CD4-positive, alpha-beta memory T cell (primary cell): Measurements from ENCODE around the gene RIC8B. TPM values are rescaled to one million over a fixed set of nuclear protein-coding genes. Genes with fewer than 3 reads are reported as not detected.
"Not testable (repeated sequence)": the region's sequence is repeated elsewhere in the genome, so short reads cannot be mapped to it uniquely, and the experiment has no call there.

Experiments
- CTCF ChIA-PET: fragments of 350-600 bp; sonication (Branson Sonifier 250); formaldehyde crosslinking; loops from one replicate; lab custom pipeline; 2021; ENCODE audit warnings: inconsistent platforms; ENCODE audit not compliant: partially characterized antibody; lab: Charles Lee
- POLR2A ChIA-PET: fragments of 350-600 bp; sonication (Branson Sonifier 250); formaldehyde crosslinking; loops from one replicate; lab custom pipeline; 2021; ENCODE audit not compliant: partially characterized antibody; lab: Charles Lee
- DNase-seq, 5 donors: peaks; one replicate each; pipeline versions ENCODE4 v3.0.0 to v3.0.0-alpha.2; 2020 to 2022; ENCODE audit warnings: mixed read lengths in 1 of 5
- H3K27ac ChIP-seq: one replicate; pipeline ENCODE4 v1.7.0; 2013; ENCODE audit warnings: low read depth, low read length
- H3K27me3 ChIP-seq: 2 replicates; pipeline ENCODE4 v1.7.0; 2013; ENCODE audit warnings: mild to moderate bottlenecking, low read length, moderate library complexity; ENCODE audit not compliant: insufficient read depth
- H3K36me3 ChIP-seq: 2 replicates; pipeline ENCODE4 v1.7.0; 2013; ENCODE audit warnings: mild to moderate bottlenecking, low read length, moderate library complexity; ENCODE audit not compliant: insufficient read depth
- H3K4me1 ChIP-seq: 2 replicates; pipeline ENCODE4 v1.7.0; 2013; ENCODE audit warnings: mild to moderate bottlenecking, low read length, moderate library complexity; ENCODE audit not compliant: insufficient read depth
- H3K4me3 ChIP-seq, 2 donors: one replicate each; pipeline ENCODE4 v1.7.0; 2013; ENCODE audit warnings: low read length in 2 of 2, mild to moderate bottlenecking in 1 of 2
- H3K9me3 ChIP-seq, 2 donors: one replicate each; pipeline ENCODE4 v1.7.0; 2013; ENCODE audit warnings: low read length in 2 of 2, control low read depth in 1 of 2; ENCODE audit not compliant: control insufficient read depth in 1 of 2
- H3K27ac Mint-ChIP-seq, 7 donors: one replicate each; pipeline ENCODE4 v1.8.0; 2020 to 2021; ENCODE audit warnings: mixed read lengths in 7 of 7, mild to moderate bottlenecking in 6 of 7, inconsistent platforms in 3 of 7, moderate library complexity in 3 of 7
- H3K27me3 Mint-ChIP-seq, 2 donors: one replicate each; pipeline ENCODE4 v1.8.0; 2020 to 2021; ENCODE audit warnings: mixed read lengths in 2 of 2
- H3K36me3 Mint-ChIP-seq, 2 donors: one replicate each; pipeline ENCODE4 v1.8.0; 2020 to 2021; ENCODE audit warnings: mixed read lengths in 2 of 2, inconsistent platforms in 1 of 2, mild to moderate bottlenecking in 1 of 2
- H3K4me1 Mint-ChIP-seq, 4 donors: one replicate each; pipeline ENCODE4 v1.8.0; 2020 to 2021; ENCODE audit warnings: mixed read lengths in 4 of 4, mild to moderate bottlenecking in 1 of 4
- H3K4me3 Mint-ChIP-seq, 8 donors: one replicate each; pipeline ENCODE4 v1.8.0; 2020 to 2021; ENCODE audit warnings: mixed read lengths in 8 of 8, mild to moderate bottlenecking in 7 of 8, moderate library complexity in 6 of 8, inconsistent platforms in 3 of 8
- H3K9me3 Mint-ChIP-seq, 8 donors: one replicate each; pipeline ENCODE4 v1.8.0; 2020 to 2021; ENCODE audit warnings: mixed read lengths in 8 of 8, mild to moderate bottlenecking in 5 of 8, inconsistent platforms in 3 of 8, moderate library complexity in 1 of 8
- intact Hi-C: fragments of 100-400 bp; cut with micrococcal nuclease; formaldehyde crosslinking; loops from one replicate; pipeline ENCODE4 v1.15.1; 2023
- polyA plus RNA-seq, 2 donors: library from polyadenylated mRNA; unstranded; fragments of 300-500 nt; fragmentation: Illumina TruSeq; gene quantifications; one replicate each; pipeline ENCODE4 v1.2.3, GENCODE V29; 2021
- total RNA-seq, 2 experiments: library from RNA; stranded (reverse); gene quantifications; one replicate each; pipeline ENCODE4 v1.2.3, GENCODE V29; 2021

RIC8B gene
- total and polyA plus RNA-seq, 4 experiments from 2014 or later = 8.4 to 25.0 (median 16.6) TPM

GRCh38 chr12:106913456-106913855, 139.0 kb downstream of the RIC8B start:
- Histone ChIP-seq H3K4me3 (no peak overlapping the region), H3K4me1 (peaks cover 20% of the 10 kb centered on the region), H3K36me3 (no peaks in the 10 kb centered on the region), H3K27me3 (no peaks in the 10 kb centered on the region), H3K9me3 (no peaks in the 10 kb centered on the region), H3K27ac (no peak overlapping the region)
- Mint-ChIP-seq H3K27me3 (no peaks in the 10 kb centered on the region), H3K36me3 (no peaks in the 10 kb centered on the region), H3K9me3 (no peaks in the 10 kb centered on the region), H3K4me1 (peaks cover 18 to 40% (median 24%) of the 10 kb centered on the region in 4 donors), H3K4me3 (no peak overlapping the region), H3K27ac (no peak overlapping the region)
- no peak for DNase-seq
- ChIA-PET CTCF (interaction anchor here (1.2 kb wide), 1 partner anchor 529 kb away, joined by 4 read pairs; no protein-coding TSS in a partner anchor), POLR2A (no interaction called here)
- intact Hi-C loops = no loop called here

GRCh38 chr12:106914796-106915634, 140.5 kb downstream of the RIC8B start:
- H3K36me3 Mint-ChIP-seq = no peaks in the 10 kb centered on the region
- DNase-seq = peak in 1 of 5 donors; percentile 10
- peaks cover 18 to 32% (median 22%) of the 10 kb centered on the region in 4 donors for H3K4me1 Mint-ChIP-seq
- no peaks in the 10 kb centered on the region for H3K9me3 Mint-ChIP-seq
- peak overlapping the region in 3 of 7 donors; percentile 8 to 81 (median 81) for H3K27ac Mint-ChIP-seq
- no peak overlapping the region for H3K4me3 ChIP-seq
- H3K27me3 Mint-ChIP-seq = peaks cover 0 to 4% of the 10 kb centered on the region in 2 donors
- H3K4me3 Mint-ChIP-seq = peak overlapping the region in 2 of 8 donors; percentile 17 to 24
- POLR2A ChIA-PET = no interaction called here
- H3K4me1 ChIP-seq = peaks cover 20% of the 10 kb centered on the region
- H3K9me3 ChIP-seq = no peaks in the 10 kb centered on the region
- intact Hi-C loops = no loop called here
- CTCF ChIA-PET = no interaction called here
- H3K27me3 ChIP-seq = no peaks in the 10 kb centered on the region
- H3K36me3 ChIP-seq = no peaks in the 10 kb centered on the region
- no peak overlapping the region for H3K27ac ChIP-seq

- intact Hi-C loops = no loop called here
- Histone ChIP-seq H3K27me3 (no peaks in the 10 kb centered on the region), H3K27ac (no peak overlapping the region), H3K4me1 (peaks cover 14% of the 10 kb centered on the region), H3K36me3 (no peaks in the 10 kb centered on the region), H3K9me3 (no peaks in the 10 kb centered on the region), H3K4me3 (no peak overlapping the region)
- POLR2A ChIA-PET = no interaction called here
- CTCF ChIA-PET = no interaction called here
- peaks cover 0 to 4% of the 10 kb centered on the region in 2 donors for H3K27me3 Mint-ChIP-seq
- H3K36me3 Mint-ChIP-seq = no peaks in the 10 kb centered on the region
- H3K4me1 Mint-ChIP-seq = peaks cover 12 to 26% (median 17%) of the 10 kb centered on the region in 4 donors
- peak overlapping the region in 2 of 7 donors; percentile 81 to 90 for H3K27ac Mint-ChIP-seq
- no peaks in the 10 kb centered on the region for H3K9me3 Mint-ChIP-seq
- peak overlapping the region in 1 of 8 donors; percentile 17 for H3K4me3 Mint-ChIP-seq
- no peak for DNase-seq
Observed at GRCh38 chr12:106915635-106916026, 141.1 kb downstream of the RIC8B start.

- H3K36me3 ChIP-seq = no peaks in the 10 kb centered on the region
- Mint-ChIP-seq H3K27ac (no peak overlapping the region), H3K4me1 (peaks cover 12 to 17% (median 14%) of the 10 kb centered on the region in 4 donors), H3K36me3 (no peaks in the 10 kb centered on the region), H3K9me3 (no peaks in the 10 kb centered on the region), H3K4me3 (no peak overlapping the region), H3K27me3 (peaks cover 2 to 5% of the 10 kb centered on the region in 2 donors)
- POLR2A ChIA-PET = no interaction called here
- H3K9me3 ChIP-seq = no peaks in the 10 kb centered on the region
- CTCF ChIA-PET = interaction anchor here (0.9 to 5.8 kb wide), 2 partner anchors 23 to 531 kb away, joined by 3 to 54 read pairs; no protein-coding TSS in a partner anchor
- intact Hi-C loops = no loop called here
- no peak overlapping the region for H3K4me3 ChIP-seq
- H3K27ac ChIP-seq = no peak overlapping the region
- H3K4me1 ChIP-seq = peaks cover 12% of the 10 kb centered on the region
- H3K27me3 ChIP-seq = no peaks in the 10 kb centered on the region
- DNase-seq = no peak
Observed at GRCh38 chr12:106917503-106917902, 143.0 kb downstream of the RIC8B start.

GRCh38 chr12:106918746-106919145, 144.3 kb downstream of the RIC8B start:
- CTCF ChIA-PET = interaction anchor here (0.8 to 5.8 kb wide), 6 partner anchors 9 to 562 kb away, joined by 3 to 54 read pairs (median 8); partner anchors contain the start of gene POLR3B
- intact Hi-C loops = no loop called here

GRCh38 chr12:106919910-106920544, 145.5 kb downstream of the RIC8B start:
- peak in 4 of 5 donors; percentile 28 to 45 (median 40) for DNase-seq
- peaks cover 7% of the 10 kb centered on the region for H3K4me1 ChIP-seq
- ChIA-PET POLR2A (no interaction called here), CTCF (interaction anchor here (0.7 to 5.8 kb wide), 16 partner anchors 10 to 566 kb away, joined by 3 to 54 read pairs (median 4); partner anchors contain the start of genes POLR3B and TMEM263)
- H3K27me3 ChIP-seq = no peaks in the 10 kb centered on the region
- H3K4me3 ChIP-seq = no peak overlapping the region
- intact Hi-C loops = loop anchor here (1.0 kb wide), 3 partner anchors 184 to 563 kb away; partner anchors contain the start of gene POLR3B
- no peaks in the 10 kb centered on the region for H3K36me3 ChIP-seq
- no peak overlapping the region for H3K4me3 Mint-ChIP-seq
- no peak overlapping the region for H3K27ac Mint-ChIP-seq
- no peaks in the 10 kb centered on the region for H3K36me3 Mint-ChIP-seq
- H3K9me3 Mint-ChIP-seq = peaks cover 0 to 10% (median 5%) of the 10 kb centered on the region in 8 donors
- H3K27me3 Mint-ChIP-seq = peaks cover 7 to 8% of the 10 kb centered on the region in 2 donors
- no peak overlapping the region for H3K27ac ChIP-seq
- peaks cover 8 to 9% (median 9%) of the 10 kb centered on the region in 4 donors for H3K4me1 Mint-ChIP-seq
- no peaks in the 10 kb centered on the region for H3K9me3 ChIP-seq

More at GRCh38 chr12:106918746-106919145, 144.3 kb downstream of the RIC8B start:
- Mint-ChIP-seq H3K27ac (no peak overlapping the region), H3K4me1 (peaks cover 12 to 17% (median 14%) of the 10 kb centered on the region in 4 donors), H3K27me3 (peaks cover 4 to 7% of the 10 kb centered on the region in 2 donors), H3K36me3 (no peaks in the 10 kb centered on the region), H3K9me3 (peaks cover 0 to 4% (median 0%) of the 10 kb centered on the region in 8 donors), H3K4me3 (no peak overlapping the region)
- Histone ChIP-seq H3K4me1 (peaks cover 12% of the 10 kb centered on the region), H3K9me3 (no peaks in the 10 kb centered on the region), H3K27ac (no peak overlapping the region), H3K4me3 (no peak overlapping the region), H3K36me3 (no peaks in the 10 kb centered on the region), H3K27me3 (no peaks in the 10 kb centered on the region)
- POLR2A ChIA-PET = no interaction called here
- DNase-seq = no peak

- H3K4me3 ChIP-seq, H3K4me1 ChIP-seq, H3K9me3 Mint-ChIP-seq, DNase-seq, H3K36me3 Mint-ChIP-seq, POLR2A ChIA-PET, H3K27ac Mint-ChIP-seq, H3K27me3 ChIP-seq, H3K27ac ChIP-seq, H3K9me3 ChIP-seq, intact Hi-C loops, H3K4me1 Mint-ChIP-seq, H3K4me3 Mint-ChIP-seq, H3K27me3 Mint-ChIP-seq, H3K36me3 ChIP-seq: not testable (repeated sequence)
- CTCF ChIA-PET = interaction anchor here (1.1 to 5.8 kb wide), 4 partner anchors 145 to 698 kb away, joined by 3 to 54 read pairs (median 3); partner anchors contain the start of gene POLR3B
Observed at GRCh38 chr12:106921976-106922375, 147.5 kb downstream of the RIC8B start.
